ENCODE results near the gene CCSER1. TPM values are rescaled to one million over a fixed set of nuclear protein-coding genes. Genes with fewer than 3 reads are reported as not detected.
"Not testable (repeated sequence)": the region's sequence is repeated elsewhere in the genome, so short reads cannot be mapped to it uniquely, and the experiment has no call there.

Gene CCSER1
- total and polyA plus RNA-seq, 8 donors: 2.0 to 9.0 (median 4.2) TPM

GRCh38 chr4:91170768-91171167 lies 1043.6 kb downstream of the CCSER1 start:
- intact Hi-C loops (cut with DNase I): no loop called here
- H3K27ac ChIP-seq: no peak overlapping the region
- no peak overlapping the region for H3K4me3 ChIP-seq
- H3K4me1 ChIP-seq: no peaks in the 10 kb centered on the region
- H3K9me3 ChIP-seq: peaks cover 0 to 7% of the 10 kb centered on the region in 2 donors
- no peak for DNase-seq
- no peaks in the 10 kb centered on the region for H3K27me3 ChIP-seq
- TF ChIP-seq CTCF (IDR thresholded peaks at IDR 0.05): no peak
- ATAC-seq: no peak
- H3K36me3 ChIP-seq: no peaks in the 10 kb centered on the region

- no peak for TF ChIP-seq CTCF (IDR thresholded peaks at IDR 0.05)
- Histone ChIP-seq H3K4me3 (no peak overlapping the region), H3K9me3 (peaks cover 0 to 5% of the 10 kb centered on the region in 2 donors), H3K27ac (no peak overlapping the region), H3K36me3 (no peaks in the 10 kb centered on the region), H3K27me3 (no peaks in the 10 kb centered on the region), H3K4me1 (no peaks in the 10 kb centered on the region)
- no peak for DNase-seq
- intact Hi-C loops (cut with DNase I): no loop called here
- ATAC-seq: peak; percentile 62
These were observed 1044.0 kb downstream of the CCSER1 start for GRCh38 chr4:91171217-91171616.

- H3K36me3 ChIP-seq; ATAC-seq; H3K27me3 ChIP-seq; intact Hi-C loops (cut with DNase I); DNase-seq; H3K4me1 ChIP-seq; H3K4me3 ChIP-seq; H3K27ac ChIP-seq: not testable (repeated sequence)
- peaks cover 0 to 38% of the 10 kb centered on the region in 2 donors for H3K9me3 ChIP-seq
These were observed 1057.9 kb downstream of the CCSER1 start for GRCh38 chr4:91185061-91185460.

- TF ChIP-seq CTCF (IDR thresholded peaks at IDR 0.05): no peak
- no peaks in the 10 kb centered on the region for H3K27me3 ChIP-seq
- DNase-seq (no peak), ATAC-seq (no peak)
- no peaks in the 10 kb centered on the region for H3K9me3 ChIP-seq
- H3K4me1 ChIP-seq: no peaks in the 10 kb centered on the region
- H3K36me3 ChIP-seq: no peaks in the 10 kb centered on the region
- H3K27ac ChIP-seq: no peak overlapping the region
- intact Hi-C loops (cut with DNase I): no loop called here
- no peak overlapping the region for H3K4me3 ChIP-seq
These were observed 1071.8 kb downstream of the CCSER1 start for GRCh38 chr4:91198951-91199350.

GRCh38 chr4:91207535-91207934 lies 1080.3 kb downstream of the CCSER1 start:
- DNase-seq (no peak), ATAC-seq (no peak)
- Histone ChIP-seq H3K4me3 (no peak overlapping the region), H3K4me1 (no peaks in the 10 kb centered on the region), H3K36me3 (no peaks in the 10 kb centered on the region), H3K27me3 (no peaks in the 10 kb centered on the region), H3K27ac (no peak overlapping the region), H3K9me3 (no peaks in the 10 kb centered on the region)
- intact Hi-C loops (cut with DNase I): no loop called here
- TF ChIP-seq CTCF (IDR thresholded peaks at IDR 0.05): no peak

DNA sequence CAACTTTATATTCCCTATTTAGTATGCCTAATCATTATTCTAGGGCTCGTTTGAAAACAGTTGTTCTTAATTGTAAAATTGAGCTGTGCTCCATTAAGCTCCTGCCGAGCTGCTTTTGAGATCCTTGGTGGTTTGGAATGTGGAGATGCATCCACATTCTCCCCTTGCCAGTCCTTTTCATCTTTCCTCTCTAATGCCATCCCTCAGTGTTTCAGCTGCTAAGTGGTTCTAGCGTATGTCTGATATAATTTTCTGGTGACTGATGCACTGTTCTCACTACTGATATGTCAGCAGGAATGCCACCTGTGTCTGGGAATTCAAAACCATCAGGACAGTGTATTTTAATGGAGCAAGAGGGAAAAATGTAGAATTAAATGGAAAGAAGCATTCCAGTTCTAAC lies 1085.0 kb downstream of the CCSER1 start:
- Histone ChIP-seq H3K27me3 (no peaks in the 10 kb centered on the region), H3K4me3 (no peak overlapping the region), H3K9me3 (peaks cover 0 to 13% of the 10 kb centered on the region in 2 donors), H3K27ac (no peak overlapping the region), H3K36me3 (no peaks in the 10 kb centered on the region), H3K4me1 (no peaks in the 10 kb centered on the region)
- DNase-seq: no peak
- intact Hi-C loops (cut with DNase I): no loop called here
- ATAC-seq: no peak
- TF ChIP-seq CTCF (IDR thresholded peaks at IDR 0.05): no peak

DNA sequence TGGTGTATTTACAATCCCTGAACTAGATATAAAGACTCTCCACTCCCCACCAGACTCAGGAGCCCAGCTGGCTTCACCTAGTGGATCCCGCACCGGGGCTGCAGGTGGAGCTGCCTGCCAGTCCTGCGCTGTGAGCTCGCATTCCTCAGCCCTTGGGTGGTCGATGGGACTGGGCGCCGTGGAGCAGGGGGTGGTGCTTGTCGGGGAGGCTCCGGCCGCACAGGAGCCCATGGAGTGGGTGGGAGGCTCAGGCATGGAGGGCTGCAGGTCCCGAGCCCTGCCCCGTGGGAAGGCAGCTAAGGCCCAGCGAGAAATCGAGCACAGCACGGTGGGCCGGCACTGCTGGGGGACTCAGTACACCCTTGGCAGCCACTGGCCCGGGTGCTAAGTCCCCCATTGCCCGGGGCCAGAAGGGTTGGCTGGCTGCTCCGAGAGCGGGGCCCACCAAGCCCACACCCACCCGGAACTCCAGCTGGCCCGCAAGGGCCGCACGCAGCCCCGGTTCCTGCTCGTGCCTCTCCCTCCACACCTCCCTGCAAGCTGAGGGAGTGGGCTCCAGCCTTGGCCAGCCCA lies 1090.7 kb downstream of the CCSER1 start:
- H3K4me3 ChIP-seq; H3K4me1 ChIP-seq; ATAC-seq; H3K27me3 ChIP-seq; H3K36me3 ChIP-seq; H3K27ac ChIP-seq; intact Hi-C loops (cut with DNase I): not testable (repeated sequence)
- H3K9me3 ChIP-seq: peaks cover 0 to 20% of the 10 kb centered on the region in 2 donors
- peak in 1 of 4 donors; percentile 64 for DNase-seq
